Calu3 (cell line): ENCODE measurements around the gene PDGFB. TPM values are rescaled to one million over a fixed set of nuclear protein-coding genes. Genes with fewer than 3 reads are reported as not detected.

ENCODE experiments used
- BruUV-seq: library from RNA; stranded (reverse); fragments of 400-500 nt; replicated peaks from 2 replicates; lab custom pipeline; 2021; lab: Mats Ljungman, UMichigan
- CTCF ChIA-PET: fragments of 300-600 bp; sonication (Branson Sonifier 250); formaldehyde crosslinking; loops from one replicate; lab custom pipeline; 2022; ENCODE audit warnings: antibody characterized with exemption; lab: Charles Lee
- DNase-seq: peaks from one replicate; pipeline ENCODE4 v3.0.0; 2022
- H3K27ac Mint-ChIP-seq: one replicate; pipeline ENCODE4 v1.8.0; 2022; ENCODE audit warnings: mixed read lengths; ENCODE audit not compliant: unreplicated experiment
- H3K27me3 Mint-ChIP-seq: one replicate; pipeline ENCODE4 v1.8.0; 2022; ENCODE audit warnings: mixed read lengths; ENCODE audit not compliant: unreplicated experiment
- H3K36me3 Mint-ChIP-seq: one replicate; pipeline ENCODE4 v1.8.0; 2022; ENCODE audit warnings: mild to moderate bottlenecking, moderate library complexity, mixed read lengths; ENCODE audit not compliant: insufficient read depth, unreplicated experiment
- H3K4me1 Mint-ChIP-seq: one replicate; pipeline ENCODE4 v1.8.0; 2022; ENCODE audit warnings: mild to moderate bottlenecking, low read depth, mixed read lengths; ENCODE audit not compliant: unreplicated experiment
- H3K4me3 Mint-ChIP-seq: one replicate; pipeline ENCODE4 v1.8.0; 2022; ENCODE audit warnings: mild to moderate bottlenecking, low read depth, moderate library complexity, mixed read lengths; ENCODE audit not compliant: unreplicated experiment
- H3K9me3 Mint-ChIP-seq: one replicate; pipeline ENCODE4 v1.8.0; 2022; ENCODE audit warnings: low read depth, mixed read lengths; ENCODE audit not compliant: unreplicated experiment
- CTCF ChIP-seq: fragments of 200-600 bp; IDR thresholded peaks from one replicate; pipeline ENCODE4 v1.8.0; 2022; ENCODE audit warnings: antibody characterized with exemption; ENCODE audit not compliant: unreplicated experiment
- intact Hi-C: fragments of 100-400 bp; cut with micrococcal nuclease; formaldehyde crosslinking; loops from one replicate; pipeline ENCODE4 v1.10.0; 2022; ENCODE audit not compliant: unreplicated experiment
- total RNA-seq: library from RNA; stranded (reverse); gene quantifications from 2 replicates; pipeline ENCODE4 v1.2.3, GENCODE V29; 2022

PDGFB gene
- total RNA-seq, 1 experiment from 2014 or later = 25.9 TPM

- no peak for DNase-seq
- Mint-ChIP-seq H3K4me3 (no peak overlapping the region), H3K9me3 (peaks cover 6% of the 10 kb centered on the region), H3K4me1 (peaks cover 17% of the 10 kb centered on the region), H3K36me3 (peaks cover 5% of the 10 kb centered on the region), H3K27ac (peak overlapping the region; percentile 39), H3K27me3 (no peaks in the 10 kb centered on the region)
- no TSS peak for BruUV-seq
- CTCF ChIA-PET = no interaction called here
- no peak for TF ChIP-seq CTCF
- intact Hi-C loops = no loop called here
These were observed 62.2 kb downstream of the PDGFB start for GRCh38 chr22:39182478-39183030.

GRCh38 chr22:39181778-39182177, 63.0 kb downstream of the PDGFB start:
- no peak overlapping the region for H3K4me3 Mint-ChIP-seq
- peaks cover 6% of the 10 kb centered on the region for H3K9me3 Mint-ChIP-seq
- no peak for TF ChIP-seq CTCF
- CTCF ChIA-PET = no interaction called here
- no peak for DNase-seq
- H3K36me3 Mint-ChIP-seq = peaks cover 5% of the 10 kb centered on the region
- H3K4me1 Mint-ChIP-seq = peaks cover 17% of the 10 kb centered on the region
- H3K27ac Mint-ChIP-seq = peak overlapping the region; percentile 39
- BruUV-seq = no TSS peak
- H3K27me3 Mint-ChIP-seq = no peaks in the 10 kb centered on the region
- intact Hi-C loops = no loop called here

- TF ChIP-seq CTCF = no peak
- H3K27me3 Mint-ChIP-seq = no peaks in the 10 kb centered on the region
- no TSS peak for BruUV-seq
These were observed 63.4 kb downstream of the PDGFB start for GRCh38 chr22:39181356-39181755.

GRCh38 chr22:39179841-39180335, 64.9 kb downstream of the PDGFB start:
- intact Hi-C loops = loop anchor here (5.0 to 10.0 kb wide), 2 partner anchors 32 to 65 kb away; partner anchors contain the start of gene PDGFB
- no peak for DNase-seq
- H3K9me3 Mint-ChIP-seq = peaks cover 6% of the 10 kb centered on the region
- no peak overlapping the region for H3K4me3 Mint-ChIP-seq
- no TSS peak for BruUV-seq
- H3K27me3 Mint-ChIP-seq = no peaks in the 10 kb centered on the region
- peaks cover 13% of the 10 kb centered on the region for H3K36me3 Mint-ChIP-seq
- no peak for TF ChIP-seq CTCF
- CTCF ChIA-PET = interaction anchor here (0.7 kb wide), 1 partner anchor 747 kb away, joined by 3 read pairs; no protein-coding TSS in a partner anchor
- H3K27ac Mint-ChIP-seq = no peak overlapping the region
- H3K4me1 Mint-ChIP-seq = peaks cover 26% of the 10 kb centered on the region

More at GRCh38 chr22:39181356-39181755, 63.4 kb downstream of the PDGFB start:
- CTCF ChIA-PET = no interaction called here
- Mint-ChIP-seq H3K4me1 (peaks cover 21% of the 10 kb centered on the region), H3K36me3 (peaks cover 7% of the 10 kb centered on the region), H3K4me3 (no peak overlapping the region), H3K9me3 (peaks cover 6% of the 10 kb centered on the region), H3K27ac (no peak overlapping the region)
- intact Hi-C loops = no loop called here
- DNase-seq = no peak
